RPMI8226 (cell line): ENCODE results near the gene BCAS3.
"Not testable (repeated sequence)": the region's sequence is repeated elsewhere in the genome, so short reads cannot be mapped to it uniquely, and the experiment has no call there.

ENCODE experiments used
- DNase-seq: peaks from one replicate; pipeline ENCODE4 v3.0.0-alpha.2; 2015

BCAS3 gene

DNA sequence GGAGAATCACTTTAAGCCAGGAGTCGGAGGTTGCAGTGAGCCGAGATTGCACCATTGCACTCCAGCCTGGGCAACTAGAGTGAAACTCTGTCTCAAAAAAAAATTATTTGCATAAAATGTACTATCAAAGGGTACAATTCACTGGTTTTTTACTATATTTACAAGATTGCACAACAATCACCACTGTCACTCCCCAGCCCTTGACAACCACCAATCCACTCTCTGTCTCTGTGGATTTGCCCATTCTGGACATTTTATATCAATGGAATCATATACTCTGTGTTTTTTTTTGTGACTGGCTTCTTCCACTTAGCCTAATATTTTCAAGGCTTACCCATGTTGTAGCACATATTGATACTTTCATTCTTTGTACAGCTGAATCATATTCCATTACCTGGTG is 740.8 kb downstream of the BCAS3 start:
- no peak for DNase-seq

- no peak for DNase-seq
These were observed 741.9 kb downstream of the BCAS3 start for GRCh38 chr17:61419496-61420046.

DNA sequence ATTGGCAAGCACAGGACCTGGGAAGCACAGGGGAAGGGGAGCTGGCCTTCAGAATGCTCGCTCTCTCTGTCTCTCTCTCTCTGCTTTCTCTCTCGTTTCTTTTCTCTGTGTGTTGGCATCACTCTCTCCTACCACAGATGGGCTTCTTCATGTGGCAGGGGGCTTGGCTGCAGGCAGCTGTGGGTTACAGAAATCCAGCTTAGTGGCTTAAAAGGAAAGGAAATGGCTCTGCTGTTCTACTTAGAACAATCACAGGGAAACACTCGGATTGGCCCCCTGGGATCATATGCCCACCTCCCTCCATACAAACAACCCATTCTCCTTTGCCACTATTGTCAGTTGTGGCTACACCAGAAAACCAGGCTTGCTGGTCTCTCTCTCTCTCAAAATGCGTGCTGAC is 742.4 kb downstream of the BCAS3 start:
- no peak for DNase-seq

DNA sequence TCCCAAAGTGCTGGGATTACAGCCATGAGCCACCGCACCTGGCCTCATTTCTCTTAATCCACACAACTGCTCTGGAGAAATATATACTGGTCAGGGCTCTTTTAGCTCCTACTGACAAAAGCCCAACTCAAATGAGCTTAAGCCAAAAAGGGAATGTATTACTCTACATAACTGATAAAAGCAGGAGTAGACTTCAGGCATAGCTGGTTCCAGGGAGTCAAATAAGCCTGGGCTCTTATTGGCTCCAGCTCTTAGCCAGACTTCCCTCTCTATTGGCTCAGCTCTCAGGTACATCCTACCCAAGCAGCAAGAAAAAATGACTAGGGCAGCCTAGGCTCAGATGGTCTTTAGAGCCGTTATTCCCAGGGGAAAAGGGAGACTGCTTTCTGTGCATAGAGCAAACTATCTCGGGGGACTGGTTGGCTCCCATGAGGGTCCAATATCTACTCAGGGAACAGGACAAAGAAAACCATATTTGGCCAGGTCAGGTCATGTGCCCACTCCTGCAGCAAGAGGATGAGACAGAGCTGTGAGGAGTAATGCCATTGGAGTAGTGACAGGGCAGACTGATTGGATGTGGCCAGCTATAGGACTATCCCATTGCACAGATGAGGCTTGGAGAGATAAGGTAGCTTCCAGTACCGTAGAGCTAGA is 743.2 kb downstream of the BCAS3 start:
- no peak for DNase-seq

- DNase-seq, result no peak
These were observed 743.8 kb downstream of the BCAS3 start for GRCh38 chr17:61421460-61421859.

DNA sequence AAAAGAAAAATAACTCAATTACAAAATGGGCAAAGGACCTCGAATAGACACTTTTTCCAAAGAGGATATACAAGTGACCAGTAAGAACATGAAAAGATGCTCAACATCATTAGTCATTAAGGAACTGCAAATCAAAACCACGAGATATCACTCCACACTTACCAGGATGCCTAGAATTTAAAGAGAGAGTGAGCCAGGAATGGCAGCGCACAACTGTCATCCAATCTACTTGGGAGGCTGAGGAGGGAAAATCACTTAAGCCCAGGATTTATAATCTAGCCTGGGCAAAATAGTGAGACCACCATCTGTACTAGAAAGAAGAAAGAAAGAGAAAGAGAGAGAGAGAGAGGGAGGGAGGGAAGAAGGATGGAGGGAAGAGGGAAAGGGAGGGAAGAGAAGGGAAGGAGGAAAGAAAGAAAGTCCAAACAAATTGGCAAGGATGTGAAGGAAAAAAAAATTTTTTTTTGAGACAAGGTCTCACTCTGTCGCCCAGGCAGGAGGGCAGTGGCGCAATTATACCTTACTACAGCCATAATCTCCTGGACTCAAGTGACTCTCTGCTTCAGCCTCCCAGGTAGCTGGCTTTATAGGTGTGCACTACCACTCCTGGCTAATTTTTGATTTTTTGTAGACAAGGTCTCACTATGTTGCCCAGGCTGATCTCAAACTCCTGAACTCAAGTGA is 744.6 kb downstream of the BCAS3 start:
- DNase-seq, result no peak

- DNase-seq, result no peak
These were observed 745.2 kb downstream of the BCAS3 start for GRCh38 chr17:61422869-61423268.

DNA sequence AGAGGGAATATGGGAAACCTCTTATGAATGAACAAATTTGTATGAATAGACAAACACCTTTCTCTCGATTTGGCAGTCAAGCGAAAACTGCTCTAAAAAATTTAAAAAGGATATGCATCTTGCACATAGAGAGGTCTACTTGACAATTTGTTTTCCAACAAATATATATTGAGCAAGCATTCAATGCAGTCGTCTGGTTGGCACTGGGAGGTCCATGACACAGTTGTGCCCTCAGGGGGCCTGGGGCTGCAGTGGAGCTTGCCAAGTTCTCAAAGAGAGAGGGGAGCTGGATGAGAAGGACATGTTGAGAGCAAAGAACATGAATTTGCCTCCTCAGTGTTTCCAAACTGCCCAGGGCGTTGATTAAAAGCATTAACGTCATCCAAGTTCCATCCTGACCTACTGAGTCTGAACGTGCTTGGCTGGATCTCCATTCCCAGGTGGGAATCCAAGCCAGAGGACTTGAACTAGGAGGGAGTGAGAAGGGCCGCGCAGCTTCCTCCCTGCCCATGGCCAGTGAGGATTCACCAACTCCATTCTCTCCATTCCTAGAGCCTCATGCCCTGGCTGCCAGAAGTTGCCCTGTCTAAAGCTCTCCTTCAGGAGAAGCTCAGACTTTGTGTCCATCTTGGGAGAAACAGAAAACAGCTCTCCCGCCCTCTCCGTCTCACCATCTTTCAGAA is 746.5 kb downstream of the BCAS3 start:
- no peak for DNase-seq

DNA sequence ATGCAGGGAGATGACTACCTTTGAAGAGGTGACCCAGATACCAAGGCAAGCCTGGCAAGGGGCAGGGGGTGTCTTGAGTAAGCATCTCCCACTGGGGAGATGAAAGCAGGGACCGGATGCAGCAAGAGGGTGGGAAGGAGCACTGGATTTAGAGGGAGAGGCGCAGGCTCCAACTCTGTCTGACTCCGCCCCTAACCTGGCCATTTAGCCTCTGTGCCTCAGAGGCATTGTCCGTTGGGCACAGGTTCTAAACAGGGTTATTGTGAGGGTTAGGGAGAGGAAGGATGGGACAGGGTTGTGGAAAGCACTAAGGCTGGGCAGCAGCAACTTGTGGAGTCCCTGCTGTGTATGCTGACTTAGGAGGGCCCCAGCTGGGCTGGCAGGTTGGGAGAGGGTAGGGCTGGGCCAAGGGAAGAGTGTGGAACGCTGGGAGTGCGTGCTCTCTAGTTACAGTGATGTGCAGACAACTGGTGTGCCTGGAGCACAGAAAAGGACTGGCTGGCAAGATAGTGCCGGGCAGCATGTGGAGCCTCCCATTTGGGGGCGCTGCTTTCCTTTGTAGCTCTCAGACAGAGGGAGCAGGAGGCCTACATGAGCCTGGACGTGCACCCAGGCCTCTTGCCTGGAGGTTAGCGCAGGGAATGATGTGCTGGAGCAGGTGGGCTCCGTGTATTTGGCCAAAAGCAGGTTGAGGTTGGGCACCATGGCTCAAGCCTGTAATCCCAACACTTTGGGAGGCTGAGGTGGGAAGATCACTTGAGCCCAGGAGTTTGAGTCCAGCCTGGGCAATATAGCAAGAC is 748.2 kb downstream of the BCAS3 start:
- no peak for DNase-seq

- no peak for DNase-seq
These were observed 749.0 kb downstream of the BCAS3 start for GRCh38 chr17:61426482-61427304.

DNA sequence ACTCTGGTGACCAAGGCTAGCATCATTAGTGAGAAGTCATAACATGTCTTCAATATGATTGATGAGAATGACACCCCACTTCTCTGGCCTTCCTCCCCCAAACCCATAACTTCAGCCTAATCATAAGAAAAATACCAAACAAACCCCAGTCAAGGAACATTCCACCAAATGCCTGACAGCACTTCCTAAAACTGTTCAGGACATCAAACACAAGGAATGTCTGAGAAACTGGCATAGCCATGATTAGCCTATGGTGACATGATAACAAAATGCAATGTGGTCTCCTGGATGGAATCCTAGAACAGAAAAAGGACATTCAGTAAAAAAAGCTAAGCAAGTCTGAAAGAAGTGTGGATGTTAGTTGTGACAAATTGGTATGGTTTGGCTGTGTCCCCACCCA is 749.9 kb downstream of the BCAS3 start:
- no peak for DNase-seq

GRCh38 chr17:61429274-61429673 is 751.6 kb downstream of the BCAS3 start:
- no peak for DNase-seq

DNA sequence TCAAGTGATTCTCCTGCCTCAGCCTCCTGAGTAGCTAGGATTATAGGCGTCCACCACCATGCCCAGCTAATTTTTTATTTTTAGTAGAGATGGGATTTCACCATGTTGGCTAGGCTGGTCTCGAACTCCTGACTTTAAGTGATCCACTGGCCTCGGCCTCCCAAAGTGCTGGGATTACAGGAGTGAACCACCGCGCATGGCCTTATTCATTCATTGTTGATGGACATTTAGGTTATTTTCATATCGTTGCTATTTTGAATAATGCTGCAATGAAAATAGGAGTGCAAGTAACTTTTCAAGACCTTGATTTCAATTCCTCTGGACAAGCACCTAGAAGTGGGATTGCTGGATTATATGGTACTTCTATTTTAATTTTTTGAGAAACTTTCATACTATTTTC is 752.2 kb downstream of the BCAS3 start:
- not testable (repeated sequence) for DNase-seq

GRCh38 chr17:61431594-61432311 is 754.1 kb downstream of the BCAS3 start:
- no peak for DNase-seq

DNA sequence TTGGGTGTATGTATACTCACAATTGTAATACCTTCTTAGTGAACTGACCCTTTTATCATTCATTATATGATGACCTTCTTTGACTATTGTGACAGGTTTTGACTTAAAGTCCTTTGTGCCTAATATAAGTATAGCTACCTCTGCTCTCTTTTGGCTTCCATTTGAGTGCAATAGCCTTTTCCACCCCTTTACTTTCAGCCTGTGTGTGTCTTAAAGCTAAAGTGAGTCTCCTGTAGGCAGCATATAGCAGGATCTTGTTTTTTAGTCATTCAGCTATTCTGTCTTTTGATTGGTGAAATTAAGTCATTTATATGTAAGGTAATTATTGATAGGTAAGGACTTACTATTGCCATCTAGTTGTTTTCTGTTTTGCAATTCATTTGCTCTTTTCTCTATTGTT is 758.6 kb downstream of the BCAS3 start:
- no peak for DNase-seq

GRCh38 chr17:61436995-61437704 is 759.5 kb downstream of the BCAS3 start:
- no peak for DNase-seq

DNA sequence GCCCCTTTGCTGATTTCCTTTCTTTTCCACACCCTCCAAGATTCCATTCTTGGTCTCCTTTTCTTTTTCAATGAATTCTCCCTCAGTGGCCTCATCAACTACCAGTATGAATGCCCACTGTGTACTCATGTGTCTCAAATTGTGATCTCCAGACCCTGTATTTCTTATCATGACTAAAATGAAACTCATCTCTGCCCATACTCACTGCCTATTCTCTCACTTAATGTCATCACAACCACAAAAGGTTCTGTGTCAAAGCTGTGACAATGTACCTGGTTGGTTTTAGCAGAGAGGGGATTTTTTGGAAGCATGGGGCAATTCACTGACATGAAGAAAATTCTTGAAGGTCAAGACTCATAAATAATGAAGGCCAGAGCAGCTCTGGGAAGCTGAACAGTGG is 763.0 kb downstream of the BCAS3 start:
- DNase-seq, result no peak

- not testable (repeated sequence) for DNase-seq
These were observed 763.9 kb downstream of the BCAS3 start for GRCh38 chr17:61441507-61441906.

- DNase-seq, result no peak
These were observed 764.6 kb downstream of the BCAS3 start for GRCh38 chr17:61442136-61442775.
